GM18520 (cell line): Measurements from ENCODE around the gene RAB6D.
"Not testable (repeated sequence)": the region's sequence is repeated elsewhere in the genome, so short reads cannot be mapped to it uniquely, and the experiment has no call there.

Experiments
- ATAC-seq: cut with Tn5 transposase; IDR thresholded peaks from one replicate; pipeline ENCODE4 v1.9.1; 2021; ENCODE audit not compliant: unreplicated experiment

RAB6D gene

DNA sequence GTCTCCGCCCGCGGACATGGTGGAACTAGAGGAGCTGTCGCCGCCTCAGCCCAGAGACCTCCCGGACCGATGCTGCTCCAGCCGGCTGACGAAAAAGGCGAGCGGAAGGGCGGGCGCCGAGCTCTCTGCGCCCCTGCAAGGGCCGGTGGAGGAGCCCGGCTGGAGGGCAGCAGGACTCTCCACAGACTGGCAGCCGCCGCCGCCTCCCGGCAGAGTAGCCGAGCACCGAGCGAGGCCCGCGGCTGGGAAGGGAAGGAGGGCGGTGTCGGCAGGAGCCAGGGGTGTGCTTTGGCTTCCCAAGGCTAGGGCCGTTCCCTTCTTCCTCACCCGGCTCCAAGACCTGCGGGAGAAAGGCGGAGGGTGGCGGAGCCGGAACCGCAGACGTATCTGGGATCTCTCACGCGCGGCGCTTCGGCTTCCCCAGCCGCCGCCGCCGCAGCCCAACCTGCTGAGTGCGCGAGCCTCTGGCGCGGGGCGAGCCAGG is at the start of gene RAB6D:
Gene RAB6D (minus strand): TSS at position 466 of the 484 bp plus-strand sequence. CDS start 448 bp downstream, at position 18.
- not testable (repeated sequence) for ATAC-seq

DNA sequence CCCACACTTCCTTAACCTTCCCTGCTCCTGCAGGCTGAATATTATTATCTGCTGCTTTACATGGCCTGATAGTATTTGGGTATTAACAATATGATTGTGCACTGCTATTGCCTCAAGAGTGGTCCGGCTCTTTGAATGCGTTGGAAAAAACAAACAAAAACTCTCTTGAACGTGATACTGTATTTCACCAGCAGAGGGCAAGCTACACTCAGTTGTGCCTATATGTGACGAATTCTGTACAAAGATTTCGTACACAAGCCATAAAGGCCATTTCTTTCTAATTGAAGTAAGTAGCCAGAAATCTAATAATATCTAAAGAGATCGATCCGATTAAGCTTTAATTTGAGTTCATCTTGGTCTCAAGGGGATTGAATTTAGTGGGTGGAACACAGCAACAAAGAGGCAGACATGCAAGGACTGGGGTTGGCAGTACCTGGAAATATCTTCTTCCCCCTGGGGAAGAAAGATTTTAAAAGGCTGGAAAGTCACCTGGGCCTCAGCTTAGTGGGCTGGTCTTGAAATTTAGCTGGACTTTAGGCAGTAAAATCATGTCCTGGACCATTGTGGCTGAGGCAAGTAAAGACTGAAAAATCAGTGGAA is 49.3 kb upstream of the RAB6D start:
- ATAC-seq: peak; percentile 53

DNA sequence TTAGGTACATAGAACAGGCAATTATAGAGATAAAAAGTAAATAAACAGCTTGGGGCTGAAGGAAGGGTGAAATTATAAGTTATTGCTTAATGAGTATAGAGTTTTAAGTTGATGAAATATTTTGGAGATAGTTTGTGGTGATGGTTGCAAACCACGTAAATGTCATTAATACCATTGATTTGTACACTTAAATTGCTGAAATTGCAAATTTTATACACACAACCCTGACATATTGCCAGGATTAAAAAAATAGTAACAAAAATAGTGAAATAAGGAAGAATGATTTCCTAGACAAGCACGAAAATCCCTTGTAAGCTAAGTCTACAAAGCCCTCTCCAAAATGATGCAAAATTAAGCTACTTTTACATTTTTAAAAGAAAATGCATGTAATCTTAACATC is 46.2 kb upstream of the RAB6D start:
- no peak for ATAC-seq

DNA sequence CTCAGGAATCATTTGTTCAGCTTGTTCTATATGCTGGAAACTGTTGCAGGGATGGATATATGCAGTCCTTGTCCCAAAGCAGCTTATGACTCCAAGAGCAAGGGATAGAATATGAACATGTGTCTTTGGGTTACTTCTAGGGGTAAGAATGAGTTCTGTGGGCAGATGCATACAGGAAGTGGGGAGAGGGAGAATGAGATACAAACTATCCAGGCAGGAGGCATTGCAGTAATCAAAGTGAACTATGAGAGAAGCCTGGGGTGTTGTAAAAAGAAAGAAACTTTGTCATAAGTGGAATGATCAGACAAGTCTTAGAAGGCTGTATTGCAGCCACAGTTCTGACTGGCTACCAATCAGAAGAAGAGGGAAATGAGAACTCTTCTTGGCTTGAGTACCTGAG is 44.8 kb upstream of the RAB6D start:
- ATAC-seq: no peak

DNA sequence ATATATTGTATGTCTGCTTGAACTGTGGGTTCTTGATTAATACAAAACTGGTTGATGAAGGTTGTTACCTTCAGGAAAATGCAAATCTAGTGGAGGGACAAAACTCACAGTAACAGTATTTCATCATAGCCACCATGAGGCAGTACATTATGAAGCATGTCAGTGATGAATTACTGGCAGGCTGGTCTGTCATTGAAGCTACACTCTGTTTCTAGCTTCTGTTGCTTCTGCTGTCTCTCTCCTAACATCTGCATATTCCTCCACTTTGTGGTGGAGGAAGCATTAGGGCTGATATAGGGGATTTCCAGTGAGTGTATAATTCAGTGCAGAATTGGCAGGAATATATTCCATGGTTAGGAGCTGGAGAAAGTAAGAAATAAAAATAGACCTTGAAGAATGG is 44.2 kb upstream of the RAB6D start:
- ATAC-seq: no peak

DNA sequence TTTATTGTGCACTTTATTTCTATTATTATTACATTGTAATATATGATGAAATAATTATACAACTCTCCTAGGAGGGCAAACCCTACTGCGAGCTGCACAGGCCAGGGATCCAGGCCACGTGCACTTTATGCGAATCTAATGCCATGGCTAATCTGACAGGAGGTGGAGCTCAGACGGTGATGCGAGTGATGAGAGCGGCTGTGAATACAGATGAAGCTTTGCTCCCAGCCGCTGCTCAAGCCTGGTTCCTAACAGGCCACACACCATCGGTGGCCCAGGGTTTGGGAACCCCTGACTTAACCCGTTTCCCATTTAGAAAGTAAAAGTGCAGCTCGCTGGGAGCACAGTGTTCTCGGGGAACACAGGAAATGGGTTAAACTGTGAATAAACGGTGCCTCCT is 40.8 kb upstream of the RAB6D start:
- no peak for ATAC-seq

DNA sequence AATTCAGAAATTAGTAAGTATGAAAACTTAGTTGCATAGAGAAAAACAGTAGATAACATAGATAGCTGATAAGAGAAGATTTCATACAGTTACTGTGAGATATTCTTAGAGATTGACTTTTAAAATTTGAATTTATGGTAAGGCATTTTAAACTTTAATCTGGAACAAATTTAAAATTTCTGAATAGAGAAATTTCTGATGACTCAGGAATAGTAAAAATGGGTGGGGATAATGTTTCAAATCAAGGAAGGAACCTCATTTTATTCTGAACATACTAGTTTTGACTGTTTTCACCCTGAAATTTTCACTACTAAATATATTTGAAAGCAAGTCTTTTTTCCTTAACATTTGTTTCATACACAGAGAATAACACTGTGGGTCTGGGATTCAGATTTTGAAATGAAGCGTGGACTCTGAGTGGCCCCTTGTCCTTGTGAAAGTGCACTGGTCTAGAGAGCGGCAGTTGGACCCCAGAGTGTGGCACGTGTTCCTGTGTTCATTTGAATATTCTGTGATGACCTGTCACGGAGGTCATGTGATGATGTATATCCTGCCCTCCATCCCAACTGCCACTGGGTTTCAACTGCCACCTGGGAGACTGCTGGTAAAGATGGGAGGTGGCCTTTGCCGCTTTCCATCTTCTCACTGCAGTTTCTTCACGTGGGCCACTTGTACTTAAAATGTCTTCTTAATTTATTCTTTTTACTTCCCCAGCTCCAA is 38.5 kb upstream of the RAB6D start:
- no peak for ATAC-seq

DNA sequence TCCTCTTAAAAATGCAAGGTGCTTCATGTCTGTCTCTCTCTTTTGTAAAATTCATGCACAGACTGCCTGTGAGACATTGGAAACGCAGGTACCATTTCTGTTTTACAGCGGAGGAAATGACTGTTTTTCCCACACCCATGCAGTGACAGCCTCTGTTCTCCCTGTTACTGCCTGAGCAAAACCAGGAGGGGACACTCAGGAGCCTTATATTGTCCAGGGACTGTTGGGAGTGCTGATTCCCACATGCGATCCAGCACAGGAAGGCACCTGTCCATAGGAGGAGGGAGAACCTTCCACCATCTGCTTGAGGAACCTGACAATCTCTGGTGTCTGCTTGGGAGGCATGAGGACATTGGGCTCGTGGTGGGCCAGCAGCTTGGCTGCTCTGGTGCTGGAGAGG is 36.9 kb upstream of the RAB6D start:
- no peak for ATAC-seq

DNA sequence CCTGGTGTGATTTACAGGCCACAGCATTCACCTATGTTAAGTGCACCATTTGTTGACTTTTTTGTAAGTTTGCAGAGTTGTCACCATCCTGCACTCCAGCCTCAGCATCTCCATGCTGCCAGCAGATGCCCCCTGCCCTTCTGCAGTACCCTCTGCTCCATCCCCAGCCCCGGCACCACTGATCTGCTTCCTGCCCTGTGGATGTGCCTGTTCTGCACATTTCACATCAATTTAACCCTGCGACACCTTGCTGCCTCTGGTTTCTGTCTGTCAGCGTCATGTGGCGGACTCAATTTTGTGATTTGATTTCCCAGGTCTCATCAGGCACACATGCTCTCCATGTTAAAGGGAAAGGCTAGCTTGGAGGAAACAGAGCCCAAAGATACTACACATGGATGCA is 36.5 kb upstream of the RAB6D start:
- not testable (repeated sequence) for ATAC-seq

DNA sequence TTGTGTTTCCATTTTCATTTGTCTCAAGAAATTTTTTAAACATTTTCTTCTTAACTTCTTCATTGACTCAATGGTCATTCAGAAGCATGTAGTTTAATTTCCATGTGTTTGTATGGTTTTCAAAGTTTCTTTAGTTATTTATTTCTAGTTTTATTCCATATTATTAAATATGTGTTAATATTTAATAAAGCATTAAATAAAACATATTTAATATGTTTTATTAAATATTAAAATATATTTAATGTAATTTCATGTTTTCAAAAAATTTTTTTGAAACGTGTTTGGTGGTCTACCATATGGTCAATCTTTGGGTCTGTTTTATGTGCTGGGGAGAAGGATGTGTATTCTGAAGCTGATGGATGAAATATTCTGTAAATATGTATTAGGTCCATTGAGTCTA is 32.2 kb upstream of the RAB6D start:
- ATAC-seq: not testable (repeated sequence)

DNA sequence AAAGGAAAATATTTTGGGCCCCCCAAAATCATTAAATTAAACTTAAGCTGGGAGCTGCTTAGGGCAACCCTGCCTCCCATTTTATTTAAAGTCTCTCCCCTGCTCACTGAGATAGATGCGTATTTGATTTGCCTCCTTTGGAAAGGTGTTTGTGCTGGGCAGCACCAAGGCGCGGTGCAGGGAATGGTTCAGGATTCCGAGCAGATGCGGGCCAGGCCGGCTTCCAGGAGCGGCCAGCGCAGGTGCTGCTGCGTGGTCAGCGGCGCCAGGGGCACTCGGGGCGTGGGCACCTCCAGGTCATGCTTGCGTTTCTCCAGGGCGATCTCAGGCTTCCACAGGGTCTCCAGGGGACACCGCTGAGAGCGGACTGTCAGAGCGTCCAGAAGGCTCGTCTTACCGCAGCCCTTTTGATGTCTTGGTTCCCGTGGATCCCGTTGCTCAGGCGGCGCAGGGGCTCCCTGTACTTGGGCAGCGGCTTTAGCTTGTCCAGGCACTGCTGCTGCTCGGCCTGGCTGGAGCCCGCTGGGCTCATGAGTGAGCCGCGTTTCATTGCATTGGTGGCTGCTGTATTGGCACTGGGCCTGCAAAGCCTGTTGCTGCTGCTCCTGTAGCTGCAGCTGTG is 31.2 kb upstream of the RAB6D start:
- ATAC-seq: not testable (repeated sequence)

DNA sequence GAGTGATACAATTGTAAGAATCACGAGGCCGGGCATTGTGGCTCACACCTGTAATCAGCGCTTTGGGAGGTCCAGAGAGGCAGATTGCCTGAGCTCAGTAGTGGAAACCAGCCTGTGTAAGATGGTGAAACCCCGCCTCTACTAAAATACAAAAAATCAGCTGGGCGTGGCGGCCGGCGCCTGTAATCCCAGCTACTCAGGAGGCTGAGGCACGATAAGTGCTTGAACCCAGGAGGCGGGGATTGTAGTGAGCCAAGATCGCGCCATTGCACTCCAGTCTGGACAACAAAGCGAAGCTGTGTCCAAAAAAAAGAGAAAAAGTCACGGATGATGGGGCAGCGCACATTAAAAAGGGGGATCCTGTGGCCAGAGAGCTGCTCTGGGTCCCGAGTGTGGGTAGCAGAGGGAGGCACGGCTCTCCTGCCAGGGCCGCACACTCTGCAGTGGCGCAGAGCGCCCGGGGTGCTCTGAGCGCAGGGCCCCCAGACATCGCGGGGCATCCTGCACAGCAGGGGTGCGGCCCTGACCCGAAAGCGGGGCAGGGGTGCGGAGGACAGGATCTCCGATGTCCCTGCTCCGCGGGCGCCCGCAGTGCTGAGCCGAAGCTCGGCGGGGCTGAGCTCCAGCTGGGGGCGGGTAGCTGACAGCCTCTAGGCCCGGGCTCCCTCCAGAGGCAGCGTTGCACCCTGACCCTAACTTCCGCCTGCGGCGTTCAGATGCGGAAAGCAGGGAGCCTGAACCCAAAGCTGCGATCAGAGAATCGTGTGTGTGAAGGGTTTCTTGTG is 30.4 kb upstream of the RAB6D start:
- no peak for ATAC-seq

DNA sequence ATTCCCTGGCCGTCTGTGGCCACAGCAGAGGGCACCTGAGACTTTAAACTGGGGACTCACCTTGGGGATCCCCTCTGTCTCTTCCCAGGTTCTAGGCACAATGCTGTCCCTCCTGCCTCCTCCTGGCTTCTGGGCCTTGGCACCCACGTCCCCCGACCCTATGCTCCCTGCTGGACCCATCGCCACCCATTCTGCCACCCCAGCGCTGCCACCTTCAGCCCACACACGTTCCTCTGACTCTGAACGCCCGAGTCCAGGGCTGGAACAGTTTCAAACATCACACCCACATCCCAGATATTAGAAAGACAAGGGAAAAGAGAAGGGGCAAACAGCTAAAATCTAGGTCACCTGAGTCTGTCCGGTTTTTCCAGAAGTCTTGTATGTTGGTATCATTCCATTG is 28.0 kb upstream of the RAB6D start:
- ATAC-seq: not testable (repeated sequence)

DNA sequence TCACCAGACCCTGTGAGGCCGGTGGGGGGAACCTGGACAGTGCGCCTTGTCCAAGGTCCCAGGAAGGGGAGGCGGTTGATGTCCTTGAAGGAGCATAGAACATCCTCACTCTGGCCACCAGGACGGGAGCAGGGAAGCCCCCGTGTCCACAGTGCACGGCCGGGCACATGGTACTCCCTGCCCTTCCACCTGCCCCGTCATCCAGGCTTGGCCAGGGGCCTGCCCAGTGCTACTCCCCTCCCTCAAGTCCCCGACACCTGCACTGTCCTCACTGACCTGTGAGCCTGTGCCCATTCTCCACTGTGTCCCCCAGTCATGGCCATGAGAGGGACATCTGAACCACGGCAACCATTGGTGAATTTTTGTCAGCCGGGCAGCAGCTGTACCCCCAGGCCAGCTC is 27.5 kb upstream of the RAB6D start:
- ATAC-seq: not testable (repeated sequence)

DNA sequence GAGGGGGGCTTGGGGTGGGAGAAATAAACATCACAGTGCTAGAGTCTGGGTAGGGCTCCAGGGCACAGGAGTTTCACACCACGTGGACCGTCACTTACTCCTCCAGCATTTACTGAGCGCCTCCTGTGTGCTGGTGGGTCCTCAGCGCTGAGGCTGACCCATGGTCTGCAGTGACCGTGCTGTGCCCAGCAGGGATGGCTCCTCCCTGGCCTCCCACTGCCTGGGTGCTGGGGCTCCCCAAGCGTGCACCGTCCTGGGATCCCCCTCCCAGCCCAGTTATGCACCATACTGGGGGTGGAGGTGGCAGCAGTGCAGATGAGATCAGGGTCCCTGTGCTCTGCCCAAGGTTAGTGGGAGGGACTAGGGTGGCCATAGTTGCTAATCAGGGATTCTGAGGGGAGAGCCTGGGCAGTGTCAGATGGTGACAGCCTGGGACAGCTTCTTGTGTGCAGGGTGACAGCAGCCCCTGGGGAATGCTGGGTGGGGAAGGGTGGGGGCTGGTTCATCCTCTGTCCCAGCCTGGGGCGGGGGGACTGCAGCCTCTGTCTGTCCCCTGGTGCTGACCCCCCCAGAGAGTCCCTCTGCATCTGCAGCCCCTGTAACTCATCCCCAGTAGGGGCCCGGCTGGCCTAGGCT is 26.6 kb upstream of the RAB6D start:
- ATAC-seq: not testable (repeated sequence)

DNA sequence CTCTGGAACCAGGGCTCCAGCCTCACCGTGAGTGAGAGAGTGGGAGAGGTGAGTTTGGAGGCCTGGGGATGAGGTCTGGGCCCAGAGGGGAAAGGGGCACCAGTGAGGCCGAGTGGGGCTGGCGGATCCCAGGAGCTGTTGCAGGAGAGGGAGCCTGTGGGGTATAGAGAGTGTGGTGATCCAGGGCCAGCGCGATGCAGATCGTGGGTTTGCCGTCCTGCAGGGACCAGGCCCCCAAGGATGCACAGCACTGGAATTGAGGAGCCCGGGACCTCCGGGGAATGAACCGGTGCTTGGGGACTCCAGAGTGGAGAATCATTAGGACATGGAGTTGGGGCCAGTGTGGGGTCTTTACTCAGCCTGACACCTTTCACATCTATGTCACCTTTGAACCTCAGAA is 25.7 kb upstream of the RAB6D start:
- no peak for ATAC-seq

DNA sequence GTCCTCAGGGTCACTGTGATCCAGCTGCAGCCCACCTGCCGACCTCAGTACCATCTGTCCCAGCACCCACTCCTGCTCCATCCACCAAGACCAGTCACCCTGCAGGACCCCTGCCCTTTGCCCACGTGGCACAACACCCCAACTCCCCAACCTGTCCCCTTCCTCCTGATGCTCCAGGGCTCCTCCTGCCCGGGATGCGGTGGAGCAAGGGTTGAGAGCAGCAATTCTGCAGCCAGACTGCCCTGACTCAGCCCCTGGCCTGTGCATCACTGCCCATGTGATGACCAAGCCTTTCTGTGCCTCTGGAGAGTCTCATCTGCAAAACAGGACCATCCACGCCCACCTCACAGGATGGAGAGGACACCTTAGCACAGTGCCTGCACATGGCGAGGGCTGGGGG is 24.9 kb upstream of the RAB6D start:
- not testable (repeated sequence) for ATAC-seq

DNA sequence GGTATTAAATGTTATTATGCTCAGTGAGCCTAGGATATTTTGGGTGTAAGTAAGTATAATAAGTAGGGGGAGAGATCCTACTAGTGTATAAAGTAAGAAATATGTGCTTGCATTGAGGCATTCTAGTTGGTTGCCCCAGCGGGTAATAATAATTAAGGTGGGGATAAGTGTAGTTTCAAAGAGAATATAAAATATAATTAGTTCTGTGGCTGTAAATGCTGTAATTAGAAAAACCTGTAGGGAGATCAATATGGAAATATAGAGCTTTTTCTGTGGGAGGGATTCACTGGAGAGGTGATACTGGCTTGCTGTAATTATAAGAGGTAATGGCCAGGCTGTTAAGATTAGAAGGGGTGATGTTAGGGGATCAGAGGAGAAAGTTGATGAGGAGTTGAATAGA is 9.1 kb upstream of the RAB6D start:
- ATAC-seq: not testable (repeated sequence)

DNA sequence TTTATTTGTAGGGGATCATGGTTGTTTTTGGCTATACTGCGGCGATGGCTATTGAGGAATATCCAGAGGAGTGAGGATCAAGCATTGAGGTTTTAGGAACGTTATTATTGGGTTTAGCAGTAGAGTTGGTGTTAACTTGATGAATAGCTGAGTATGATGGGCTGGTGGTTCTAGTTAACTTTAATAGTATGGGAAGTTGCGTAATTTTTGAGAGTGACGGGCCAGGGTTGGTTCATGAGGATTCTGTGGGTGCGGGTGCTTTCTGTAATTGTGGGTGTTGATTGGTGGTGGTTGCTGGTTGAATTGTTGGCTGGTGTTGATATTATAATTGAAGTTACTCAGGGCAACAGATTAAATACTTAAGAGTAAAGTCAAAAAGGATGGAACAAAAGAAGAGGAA is 6.0 kb upstream of the RAB6D start:
- ATAC-seq: no peak

DNA sequence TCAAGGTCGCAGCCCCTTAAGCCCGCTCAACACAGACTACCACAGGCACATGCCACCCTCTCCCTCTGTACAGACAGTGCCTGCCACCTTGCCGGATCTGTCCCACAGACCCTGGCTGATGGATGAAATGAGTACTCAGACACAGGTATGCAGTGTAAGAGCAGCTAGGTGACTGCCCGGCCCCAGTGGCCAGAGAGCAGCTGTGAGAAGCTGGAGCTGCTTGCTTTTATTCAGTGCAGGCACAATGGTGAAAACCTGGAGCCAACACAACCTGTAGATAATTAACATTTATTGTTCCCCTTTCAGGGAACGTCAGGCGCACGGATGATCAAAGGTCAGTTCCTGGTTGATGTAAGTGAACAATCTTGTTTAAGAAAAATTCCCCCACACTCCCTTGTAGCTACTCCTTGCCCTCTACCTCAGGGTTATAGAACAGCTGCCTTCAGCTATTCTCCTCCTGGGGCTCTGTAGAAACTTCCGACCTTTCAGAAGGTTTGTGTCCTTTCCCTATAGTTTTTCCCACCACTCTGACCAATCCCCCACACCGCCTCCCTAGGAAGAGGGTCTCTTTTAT is 4.6 kb upstream of the RAB6D start:
- not testable (repeated sequence) for ATAC-seq

DNA sequence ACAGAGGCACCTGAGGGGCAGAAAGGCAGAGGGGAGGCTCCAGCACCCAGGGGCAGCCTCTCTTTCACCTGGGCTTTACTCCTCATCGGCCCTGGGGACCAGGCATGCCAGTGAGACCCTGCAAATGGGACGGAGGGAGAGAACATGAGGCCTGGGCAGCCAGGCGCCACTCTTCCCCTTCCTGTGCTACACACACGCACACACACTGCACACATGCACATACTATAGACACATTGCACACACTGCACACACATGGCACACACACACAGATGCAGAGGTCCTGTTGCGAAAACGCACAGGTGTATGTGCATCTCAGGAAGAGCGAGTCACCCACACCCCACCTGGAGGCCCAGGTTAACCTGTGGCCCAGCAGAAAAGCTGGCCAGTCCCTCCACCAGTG is 3.4 kb upstream of the RAB6D start:
- no peak for ATAC-seq
